Transverse colon (tissue), 3 donors: ENCODE results near the gene RB1.

Source experiments
- CTCF ChIP-seq, 5 experiments: fragments of 200-600 bp in 3 of 5; fragments of 450-650 bp in 2 of 5; sonication (generic) in 3 of 5; IDR thresholded peaks; 1 replicate in 2 of 5; 2 replicates in 3 of 5; pipeline ENCODE4 v1.5.1; 2016 to 2017; ENCODE audit warnings: antibody characterized with exemption in 5 of 5, inconsistent platforms in 3 of 5, mild to moderate bottlenecking in 2 of 5, moderate library complexity in 1 of 5
- POLR2A ChIP-seq: fragments of 450-650 bp; IDR thresholded peaks from one replicate; pipeline ENCODE4 v1.6.1; 2016; ENCODE audit warnings: antibody characterized with exemption, mild to moderate bottlenecking, moderate library complexity

GRCh38 chr13:48334534-48335127, 31.1 kb downstream of the RB1 start:
- TF ChIP-seq CTCF (IDR thresholded peaks at IDR 0.05) (peak; percentile 44 to 56 (median 53)), POLR2A (no peak)
